SK-MEL-5 (cell line): ENCODE data around the gene SIGLEC11. TPM values are rescaled to one million over a fixed set of nuclear protein-coding genes. Genes with fewer than 3 reads are reported as not detected.
"Not testable (repeated sequence)": the region's sequence is repeated elsewhere in the genome, so short reads cannot be mapped to it uniquely, and the experiment has no call there.

Experiments used
- DNase-seq: peaks from one replicate; pipeline ENCODE4 v3.0.0-alpha.2; 2016; ENCODE audit warnings: low read depth, low spot score
- in situ Hi-C: cut with HindIII; loops from 2 replicates; pipeline ENCODE4 v1.10.0; 2016; ENCODE audit warnings: low sequenced_read_pairs, high pct_unique_total_duplicates, low pct_unique_long_range_greater_than_20kb
- total RNA-seq: library from RNA; depleted of rRNA; stranded (reverse); fragments of >200 nt; shearing (Covaris generic); gene quantifications from 2 replicates; pipeline ENCODE4 v1.2.3, GENCODE V29; 2014

SIGLEC11 gene
- total RNA-seq, 1 experiment from 2014 or later: not detected

DNA sequence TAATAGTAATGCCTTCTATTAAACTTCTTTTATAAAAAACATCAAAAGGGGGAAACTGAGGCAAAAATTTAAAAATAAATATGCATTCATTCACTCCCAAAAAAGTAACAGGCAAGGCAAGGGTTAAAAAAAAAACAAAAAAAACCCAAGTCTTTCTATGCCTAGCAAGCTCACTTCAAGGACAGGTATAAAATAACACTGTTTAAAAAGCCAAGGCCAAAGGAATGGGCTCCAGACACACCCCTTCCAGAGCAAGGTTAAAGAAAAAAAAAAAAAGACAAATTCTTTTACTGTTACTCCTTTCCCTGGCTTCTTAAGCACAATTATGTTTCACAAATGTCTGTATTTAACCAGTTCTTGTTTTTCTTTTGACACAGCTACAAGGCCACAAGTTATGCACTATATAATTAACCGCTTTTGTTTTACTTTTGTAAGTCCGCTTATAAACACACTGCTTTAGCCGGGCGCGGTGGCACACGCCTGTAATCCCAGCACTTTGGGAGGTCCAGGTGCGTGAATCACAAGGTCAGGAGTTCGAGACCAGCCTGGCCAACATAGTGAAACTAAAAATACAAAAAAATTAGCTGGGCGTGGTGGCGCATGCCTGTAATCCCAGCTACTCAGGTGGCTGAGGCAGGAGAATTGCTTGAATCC is 3.6 kb downstream of the SIGLEC11 start:
- in situ Hi-C loops: no loop called here
- no peak for DNase-seq

DNA sequence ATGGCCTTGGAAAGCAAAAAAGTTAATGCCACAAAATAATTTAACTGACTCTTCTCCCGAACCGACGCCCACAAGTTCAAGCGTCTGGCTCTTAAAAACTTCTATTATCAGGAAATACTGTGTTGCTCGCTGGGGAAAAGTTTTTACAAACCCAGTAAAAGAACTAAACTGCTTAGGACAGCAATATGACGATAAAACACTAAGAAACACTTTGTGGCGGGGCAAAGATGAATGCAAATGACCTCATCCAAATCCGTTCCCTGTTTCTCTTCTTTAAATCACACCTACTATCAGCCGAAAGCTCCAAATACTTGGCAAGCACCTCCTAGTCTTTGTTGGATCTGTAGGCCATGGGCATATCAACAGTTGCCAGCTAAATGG is 4.9 kb downstream of the SIGLEC11 start:
- in situ Hi-C loops: no loop called here
- DNase-seq: no peak

DNA sequence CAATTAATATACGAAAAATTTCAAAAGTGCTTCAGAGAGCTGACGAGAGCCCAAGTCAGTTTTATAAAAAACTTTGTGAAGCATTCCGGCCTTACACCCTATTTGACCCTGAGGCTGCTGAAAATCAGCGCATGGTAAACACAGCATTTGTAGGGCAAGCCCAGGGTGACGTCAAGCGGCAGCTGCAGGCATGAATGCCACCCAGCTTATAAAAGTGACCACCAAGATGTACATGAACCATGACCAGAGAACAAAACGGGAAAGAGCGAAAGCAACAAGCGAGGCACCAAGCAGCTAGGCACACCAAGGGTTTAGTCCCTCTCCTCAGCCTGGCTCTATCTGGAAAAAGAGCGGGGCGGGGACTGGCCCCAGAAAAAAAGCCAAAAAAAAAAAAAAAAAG is 6.0 kb downstream of the SIGLEC11 start:
- in situ Hi-C loops: no loop called here

DNA sequence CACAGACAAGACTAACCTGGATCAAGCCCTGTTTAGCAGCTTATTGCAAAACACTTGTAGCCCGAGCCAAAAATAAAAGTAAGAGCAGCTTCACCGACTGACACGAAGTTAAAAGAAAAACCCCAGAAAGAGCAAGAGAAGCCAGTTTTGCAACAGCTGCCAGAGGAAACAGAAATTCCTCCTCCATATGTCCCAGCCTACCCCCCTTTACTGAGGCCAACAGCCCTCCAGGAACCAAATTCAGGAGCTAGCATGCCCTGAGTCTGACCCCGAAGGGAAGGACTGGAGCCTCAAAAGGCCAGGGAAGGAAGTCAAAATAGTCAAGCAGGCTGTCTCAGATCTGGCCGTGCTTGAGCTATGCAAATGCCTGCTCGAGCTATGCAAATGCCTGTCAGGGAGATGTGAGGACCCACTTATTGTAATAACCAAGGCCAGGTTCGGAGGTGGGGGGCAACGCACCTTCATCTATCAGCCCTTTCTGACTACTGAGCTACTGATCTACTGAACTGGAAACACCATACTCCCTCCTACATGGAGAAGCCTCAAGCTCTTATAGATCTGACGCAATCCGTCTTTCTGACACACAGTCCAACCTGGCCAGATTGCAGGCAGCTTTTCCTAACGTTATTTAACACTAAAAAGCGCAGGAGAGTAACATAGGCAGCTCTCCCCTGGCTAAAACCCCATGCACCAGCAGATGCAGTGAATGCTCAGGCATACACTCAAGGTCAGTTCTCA is 6.7 kb downstream of the SIGLEC11 start:
- in situ Hi-C loops: no loop called here
- DNase-seq: no peak

More for the DNA sequence above, 6.0 kb downstream of the SIGLEC11 start:
- DNase-seq: no peak

DNA sequence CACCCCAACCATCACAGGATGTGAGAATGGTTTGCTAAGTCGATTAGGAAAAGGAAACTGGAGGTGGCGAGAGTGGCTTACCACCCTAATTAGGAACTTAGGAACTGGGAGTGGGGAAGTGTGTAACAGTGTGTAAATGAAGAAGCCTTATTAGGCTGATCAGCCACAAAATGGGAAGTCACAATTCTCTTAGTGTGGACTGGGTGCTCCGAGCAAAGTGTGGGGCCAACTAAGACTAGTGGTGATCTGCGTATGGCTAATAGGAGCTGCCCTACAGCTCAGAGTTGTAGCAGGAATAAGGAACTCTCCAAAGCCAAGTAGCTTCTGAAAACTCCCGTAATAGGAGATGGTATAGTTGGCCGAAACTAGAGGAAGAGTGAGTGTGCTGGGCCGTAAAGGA is 7.6 kb downstream of the SIGLEC11 start:
- in situ Hi-C loops: no loop called here
- DNase-seq: no peak

DNA sequence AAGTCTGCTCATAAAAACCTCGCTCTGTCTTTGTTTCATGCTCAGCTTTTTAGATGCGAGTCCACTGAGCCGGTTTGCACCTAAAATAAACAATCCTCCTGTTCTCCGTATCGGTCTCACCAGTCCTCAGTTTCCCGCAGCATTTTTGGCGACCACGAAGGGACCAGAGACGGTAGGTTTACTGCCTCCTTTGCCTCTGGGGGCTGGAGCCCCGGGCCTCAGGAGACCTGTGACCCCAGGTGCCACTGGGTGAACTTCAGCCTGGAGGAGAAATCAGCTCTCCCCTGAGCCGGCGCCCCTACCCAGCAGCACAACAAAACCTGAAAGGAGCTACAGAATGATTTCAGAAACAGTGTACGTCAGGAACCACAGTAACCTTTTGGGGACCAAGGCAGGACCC is 8.1 kb downstream of the SIGLEC11 start:
- in situ Hi-C loops: no loop called here
- DNase-seq: no peak

DNA sequence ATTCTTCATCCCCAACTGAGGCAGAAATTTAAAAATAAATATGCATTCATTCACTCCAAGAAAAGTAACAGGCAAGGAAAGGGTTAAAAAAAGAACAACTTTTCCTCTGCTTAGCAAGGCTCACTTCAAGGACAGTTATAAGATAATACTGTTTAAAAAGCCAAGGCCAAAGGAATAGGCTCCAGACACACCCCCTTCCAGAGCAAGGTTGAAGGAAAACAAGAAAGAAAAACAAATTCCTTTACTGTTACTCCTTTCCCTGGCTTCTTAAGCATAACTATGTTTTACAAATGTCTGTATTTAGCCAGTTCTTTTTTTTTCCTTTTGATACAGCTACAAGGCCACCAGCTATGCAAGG is 8.5 kb downstream of the SIGLEC11 start:
- no peak for DNase-seq
- in situ Hi-C loops: no loop called here

DNA sequence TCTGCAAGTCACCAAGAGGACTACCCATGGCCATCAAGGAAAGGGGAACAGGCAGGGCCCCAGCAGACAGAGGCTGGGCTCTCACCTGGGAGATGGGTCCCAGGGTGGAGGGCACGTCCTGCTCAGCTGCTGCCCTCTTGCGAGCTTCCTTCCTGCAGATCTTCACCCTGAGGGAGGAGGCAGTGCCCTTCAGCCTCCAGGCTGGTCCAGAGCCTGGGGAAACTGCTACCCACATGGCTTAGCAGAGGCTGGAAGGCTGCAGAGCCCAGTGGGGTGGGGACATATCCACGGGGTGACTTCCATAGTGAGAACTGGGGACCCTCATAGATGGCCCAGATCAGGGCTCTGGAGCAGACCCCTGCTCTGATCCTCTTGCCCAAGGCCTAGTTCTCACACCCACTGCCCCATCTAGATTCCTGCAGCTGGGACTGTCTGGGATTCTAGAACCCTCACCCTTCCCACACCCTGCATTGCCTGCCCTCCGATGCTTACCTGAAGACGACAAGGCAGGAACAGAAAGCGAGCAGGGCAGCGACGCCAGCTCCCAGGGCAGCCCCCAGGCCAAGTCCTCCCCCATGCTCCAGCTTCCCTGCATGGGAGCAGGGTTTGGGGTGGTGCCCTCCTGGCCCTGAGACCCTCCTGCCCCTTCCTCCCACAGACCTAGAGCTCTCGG is 9.0 kb downstream of the SIGLEC11 start:
- in situ Hi-C loops: no loop called here
- no peak for DNase-seq

DNA sequence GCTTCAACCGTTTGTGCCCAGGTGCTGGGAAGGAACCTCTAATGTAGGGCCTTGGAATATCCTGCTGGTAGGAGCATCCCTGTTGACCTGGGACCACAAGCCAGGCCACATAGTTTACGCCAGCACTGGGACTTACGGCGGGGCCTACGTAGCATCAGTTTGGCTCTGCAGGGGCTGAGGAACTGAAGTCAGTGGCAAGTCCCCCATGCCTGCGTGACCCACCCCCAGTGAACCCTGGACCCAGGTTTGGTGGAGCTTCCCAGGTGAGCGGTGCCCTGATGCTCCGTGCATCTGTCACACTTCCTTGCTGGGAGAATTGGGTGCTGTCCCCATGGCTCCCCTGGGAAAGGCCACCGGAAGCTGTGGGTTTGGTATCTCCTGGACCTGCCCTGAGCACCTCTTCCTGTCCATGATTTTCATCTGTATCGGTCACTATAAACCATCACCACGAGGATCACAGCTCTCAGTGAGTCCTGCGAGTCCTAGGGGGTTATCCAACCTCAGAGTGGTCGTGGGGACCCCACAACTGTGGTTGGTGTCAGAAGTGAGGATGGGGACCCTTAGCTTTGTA is 9.9 kb downstream of the SIGLEC11 start:
- in situ Hi-C loops: no loop called here
- no peak for DNase-seq

DNA sequence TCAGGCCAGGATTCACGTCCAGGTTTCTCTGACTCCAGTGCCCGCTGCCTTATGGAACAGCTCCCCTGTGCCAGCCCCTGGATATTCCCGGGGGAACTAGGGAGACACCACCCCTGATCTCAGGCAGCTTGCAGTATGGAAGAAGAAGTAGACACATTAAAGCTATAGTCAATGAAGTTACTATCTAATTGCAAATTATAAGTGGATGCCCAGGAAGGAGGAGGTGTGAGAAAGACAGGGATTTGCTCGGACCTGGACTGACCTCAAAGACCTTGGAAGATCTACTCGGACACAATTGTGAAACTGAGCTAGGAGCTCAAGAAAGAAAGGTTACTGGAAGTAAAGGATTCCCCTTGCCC is 10.4 kb downstream of the SIGLEC11 start:
- in situ Hi-C loops: no loop called here
- no peak for DNase-seq

DNA sequence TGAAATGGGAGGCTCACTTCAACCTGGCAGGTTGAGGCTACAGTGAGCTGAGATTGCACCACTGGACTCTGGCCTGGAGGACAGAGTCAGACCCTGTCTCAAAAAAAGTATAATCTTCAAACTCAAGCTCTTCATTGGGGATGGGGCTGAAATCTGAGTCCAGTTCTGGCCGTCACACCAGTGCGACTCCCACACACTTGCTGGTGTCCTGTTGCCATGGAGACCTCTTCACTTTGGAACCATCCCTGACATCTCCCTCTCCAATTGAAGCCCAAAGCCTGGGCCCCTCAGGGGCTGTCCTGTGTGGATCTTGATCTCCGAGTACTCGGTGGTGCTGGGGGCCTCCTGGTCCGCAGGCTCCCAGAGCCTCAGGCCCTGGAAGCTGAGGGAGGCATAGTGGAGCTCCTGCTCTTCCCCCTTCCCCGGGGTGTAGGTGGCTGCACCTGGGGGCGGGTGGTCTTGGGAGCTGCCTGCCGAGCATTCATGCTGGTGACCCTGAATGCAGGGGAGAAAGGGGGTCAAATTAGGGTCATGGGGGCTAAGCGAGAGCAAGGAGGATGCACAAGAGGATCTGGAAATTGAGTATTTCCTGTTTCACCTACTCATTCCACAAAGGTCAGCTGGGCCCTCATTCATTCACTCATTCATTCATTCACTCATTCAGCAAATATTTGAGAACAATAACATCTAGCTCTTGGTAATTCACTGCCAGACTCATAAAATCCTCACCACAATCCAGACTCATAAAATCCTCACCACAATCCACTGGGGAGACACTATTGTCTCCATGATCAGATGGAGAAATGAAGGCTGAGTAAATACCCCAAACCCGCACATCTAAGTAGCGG is 11.0 kb downstream of the SIGLEC11 start:
- in situ Hi-C loops: no loop called here
- no peak for DNase-seq

DNA sequence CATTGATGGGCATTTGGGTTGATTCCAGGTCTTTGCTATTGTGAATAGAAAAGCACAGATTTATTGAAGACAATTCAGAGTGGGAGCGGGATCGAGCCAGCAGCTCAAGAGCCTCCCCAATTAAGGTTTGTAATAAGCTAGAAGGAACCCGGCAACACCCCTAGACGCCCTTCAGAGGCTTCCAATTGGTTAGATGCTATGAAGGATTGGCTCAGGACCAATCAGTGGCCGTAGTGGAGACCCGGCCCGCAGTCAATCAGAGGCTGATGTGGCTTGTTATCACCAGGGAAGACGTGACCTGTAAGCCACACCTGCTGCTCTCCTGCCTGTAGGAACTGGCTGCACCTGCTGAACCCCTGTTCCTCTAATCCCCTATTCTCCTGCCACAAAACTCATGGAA is 14.6 kb downstream of the SIGLEC11 start:
- DNase-seq: no peak
- in situ Hi-C loops: no loop called here

DNA sequence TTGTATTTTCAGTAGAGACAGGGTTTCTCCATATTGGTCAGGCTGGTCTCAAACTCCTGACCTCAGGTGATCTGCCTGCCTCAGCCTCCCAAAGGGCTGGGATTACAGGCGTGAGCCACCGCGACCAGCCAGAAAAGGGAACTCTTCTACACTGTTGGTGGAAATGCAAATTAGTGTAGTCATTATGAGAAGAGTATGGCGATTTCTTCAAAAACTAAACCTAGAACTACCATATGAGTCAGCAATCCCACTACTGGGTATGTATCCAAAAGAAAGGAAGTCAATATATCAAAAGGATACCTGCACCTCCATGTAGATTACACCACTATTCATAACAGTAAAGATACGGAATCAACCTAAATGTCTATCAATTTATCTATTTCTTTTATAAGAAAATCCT is 16.4 kb downstream of the SIGLEC11 start:
- DNase-seq, in situ Hi-C loops: not testable (repeated sequence)

DNA sequence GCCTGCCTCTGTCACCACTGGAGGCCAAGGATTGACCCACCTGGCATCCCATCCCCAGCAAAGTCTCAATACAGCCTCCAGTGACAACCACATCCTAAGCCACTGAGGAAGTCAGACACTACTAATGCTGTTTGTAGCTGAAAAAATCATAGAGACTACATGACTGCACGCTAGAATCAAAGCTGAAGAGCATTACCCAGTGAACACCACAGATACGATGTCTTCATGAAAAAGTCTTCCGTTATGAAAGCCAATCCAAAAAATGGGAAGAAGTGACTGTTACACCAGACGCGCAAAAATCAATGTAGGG is 20.5 kb downstream of the SIGLEC11 start:
- DNase-seq: no peak
- in situ Hi-C loops: no loop called here

DNA sequence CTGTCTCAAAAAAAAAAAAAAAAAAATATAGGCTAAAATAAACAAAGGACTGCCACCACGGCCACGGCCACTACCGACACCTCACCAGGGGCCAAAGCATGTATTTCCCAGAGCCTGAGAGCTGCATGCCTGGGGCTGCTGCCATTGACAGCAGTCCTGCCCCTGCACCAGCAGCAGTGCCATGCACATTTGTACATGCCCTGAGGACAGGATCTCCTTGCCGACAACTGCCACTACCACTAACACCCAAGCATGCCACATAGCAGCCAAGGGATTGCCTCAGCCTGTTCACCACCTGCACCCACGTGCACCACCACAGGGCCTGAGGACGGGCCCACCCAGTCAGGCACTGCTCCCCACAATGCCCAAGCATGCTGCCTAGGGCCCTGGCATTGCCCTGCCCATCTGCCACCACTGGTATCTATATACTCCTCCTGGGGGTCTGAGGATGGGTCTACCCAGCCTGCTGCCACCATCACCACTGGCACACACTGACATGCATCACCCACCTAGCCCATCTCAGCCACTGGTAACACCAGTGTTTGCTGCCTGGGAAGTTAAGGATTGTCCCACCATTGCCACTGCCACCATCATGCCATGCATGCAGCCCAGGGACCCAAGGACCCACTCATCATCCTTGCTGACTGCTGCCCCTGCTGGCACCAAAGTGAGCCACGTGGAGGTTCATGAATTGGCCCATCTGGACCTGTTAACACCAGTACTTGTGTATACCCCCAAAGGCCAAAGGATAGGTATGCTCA is 21.1 kb downstream of the SIGLEC11 start:
- in situ Hi-C loops: no loop called here
- peak; percentile 16 for DNase-seq

DNA sequence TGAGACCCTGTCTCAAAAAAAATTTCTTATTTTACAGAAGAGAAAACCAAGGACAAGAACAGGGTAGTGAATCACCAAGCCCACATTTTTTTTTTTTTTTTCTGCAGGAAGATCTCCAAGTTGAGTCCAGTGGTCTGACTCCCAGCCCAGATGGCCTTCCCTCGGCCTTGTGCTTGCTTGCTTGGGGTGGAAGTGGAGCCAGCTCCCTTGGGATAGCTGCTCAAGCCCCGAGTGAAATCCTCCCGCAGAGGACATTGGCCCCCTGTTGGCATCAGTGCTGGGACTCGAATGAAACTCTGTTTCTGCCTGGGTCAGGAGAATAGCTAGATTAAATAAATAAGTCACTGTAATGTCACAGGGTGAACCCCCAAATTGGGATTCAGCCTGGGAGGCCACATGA is 22.3 kb downstream of the SIGLEC11 start:
- DNase-seq: no peak
- in situ Hi-C loops: no loop called here

DNA sequence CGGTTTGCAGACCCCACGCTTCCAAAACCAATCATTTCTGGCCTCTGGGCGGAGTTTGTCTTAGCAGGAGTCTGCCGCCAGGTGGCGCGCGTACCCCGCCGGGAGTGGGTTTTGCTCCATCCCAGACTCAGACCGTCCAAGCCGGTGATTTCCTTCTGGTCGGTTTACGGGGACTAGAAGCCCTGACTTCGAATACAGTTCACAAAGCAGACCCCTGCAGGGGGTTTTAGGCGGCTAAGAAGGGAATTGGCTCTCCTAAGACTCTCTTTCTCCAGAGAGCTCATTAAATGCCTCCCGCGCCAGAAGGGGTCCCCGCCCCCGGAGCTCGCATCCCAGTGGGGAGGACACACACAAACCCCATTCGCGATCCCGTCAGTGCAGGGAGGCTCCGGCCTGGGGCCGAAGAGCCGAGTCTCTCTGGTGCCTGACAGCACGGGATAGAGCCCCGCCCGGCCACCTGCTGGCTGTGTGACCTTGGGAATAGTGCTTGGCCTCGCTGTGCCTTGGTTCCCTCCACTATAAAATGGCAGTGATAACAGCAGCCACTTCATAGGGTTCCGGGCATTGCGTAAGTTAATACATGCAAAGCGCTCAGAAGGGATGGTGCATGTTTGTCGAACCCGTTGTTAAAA is 23.1 kb downstream of the SIGLEC11 start:
- DNase-seq: peak; percentile 73
- in situ Hi-C loops: no loop called here
